Spleen (tissue), 7 donors: ENCODE data around the gene YPEL2.

Source experiments
- CTCF ChIP-seq, 11 experiments: fragments of 200-600 bp in 7 of 11; fragments of 450-650 bp in 4 of 11; sonication (generic) in 4 of 11; IDR thresholded peaks in 8 of 11; conservative IDR thresholded peaks in 3 of 11; 1 replicate in 7 of 11; 2 replicates in 4 of 11; pipeline versions ENCODE4 v1.4.0 to v1.8.0; 2016 to 2021; ENCODE audit warnings: antibody characterized with exemption in 11 of 11, inconsistent platforms in 4 of 11, mild to moderate bottlenecking in 1 of 11
- POLR2A ChIP-seq, 3 donors: fragments of 450-650 bp; IDR thresholded peaks; one replicate each; pipeline ENCODE4 v1.5.1; 2017; ENCODE audit warnings: antibody characterized with exemption in 3 of 3, mild to moderate bottlenecking in 1 of 3
- POLR2AphosphoS5 ChIP-seq, 3 donors: sonication (generic); formaldehyde crosslinking; IDR thresholded peaks; one replicate each; pipeline ENCODE4 v1.5.1; 2017; ENCODE audit warnings: antibody characterized with exemption in 3 of 3
- donor health status: DM: no; HTN: no; CAD: no; lungs with moderate emphysema.
- donor health status: DM: no; HTN: no; CAD: no.
- donor health status: DM: no; HTN: no; CAD: no.

DNA sequence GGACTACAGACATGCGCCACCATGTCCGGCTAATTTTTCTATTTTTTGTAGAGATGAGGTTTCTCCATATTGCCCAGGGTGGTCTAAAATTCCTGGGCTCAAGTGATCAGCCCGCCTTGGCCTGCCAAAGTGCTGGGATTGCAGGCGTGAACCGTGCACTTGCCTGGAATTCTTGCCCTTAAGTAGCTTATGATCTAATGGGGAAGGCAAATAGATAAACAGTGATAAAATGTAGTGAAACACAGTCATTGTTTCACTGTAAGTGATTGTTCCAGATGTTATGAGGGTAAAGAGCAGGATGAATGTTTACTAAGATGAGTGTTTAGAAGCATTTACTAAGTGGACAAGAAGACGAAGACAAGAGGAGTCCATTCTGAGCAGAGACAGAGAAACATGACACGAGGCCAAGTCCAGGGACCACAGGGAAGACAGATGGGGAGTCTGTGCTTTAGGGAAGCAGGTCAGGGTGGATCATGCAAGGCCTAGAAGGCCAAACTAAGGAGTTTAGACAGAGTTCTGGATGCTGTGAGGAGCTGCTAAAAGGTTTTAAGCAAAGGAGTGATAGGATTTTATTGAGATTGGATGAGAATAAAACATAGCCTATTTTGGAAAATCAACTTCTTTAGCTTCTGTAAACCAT, 36.9 kb downstream of the YPEL2 start:
- TF ChIP-seq POLR2A (IDR thresholded peaks at IDR 0.05) = no peak
- no peak for TF ChIP-seq POLR2AphosphoS5 (IDR thresholded peaks at IDR 0.05)
- no peak for TF ChIP-seq CTCF (IDR thresholded peaks at IDR 0.05 in 8 of 11, conservative IDR thresholded peaks at IDR 0.05 in 3 of 11)
